Activated CD4-positive, alpha-beta T cell treated with anti-CD3 and anti-CD28 coated beads, Interleukin-2, amount 10 ng/mL, durations not matched to agents 24 days and 14 days (primary cell): ENCODE data around the gene DIPK1C. TPM values are rescaled to one million over a fixed set of nuclear protein-coding genes. Genes with fewer than 3 reads are reported as not detected.
A peak's percentile ranks its signal among the peaks of the same experiment; 100 is the strongest.

ENCODE experiments used
- DNase-seq: peaks from one replicate; pipeline ENCODE4 v3.0.0; 2022
- H3K27ac Mint-ChIP-seq: one replicate; pipeline ENCODE4 v1.8.0; 2022; ENCODE audit warnings: mild to moderate bottlenecking, mixed read lengths
- H3K27me3 Mint-ChIP-seq: one replicate; pipeline ENCODE4 v1.8.0; 2022; ENCODE audit warnings: mixed read lengths
- H3K36me3 Mint-ChIP-seq: one replicate; pipeline ENCODE4 v1.8.0; 2022; ENCODE audit warnings: low read depth, mild to moderate bottlenecking, mixed read lengths
- H3K4me1 Mint-ChIP-seq: one replicate; pipeline ENCODE4 v1.8.0; 2021; ENCODE audit warnings: mixed read lengths
- H3K4me3 Mint-ChIP-seq: one replicate; pipeline ENCODE4 v1.8.0; 2022; ENCODE audit warnings: mild to moderate bottlenecking, moderate library complexity, mixed read lengths
- H3K9me3 Mint-ChIP-seq: one replicate; pipeline ENCODE4 v1.8.0; 2021; ENCODE audit warnings: mixed read lengths
- intact Hi-C: fragments of 100-400 bp; cut with micrococcal nuclease; formaldehyde crosslinking; loops from one replicate; pipeline ENCODE4 v1.15.1; 2023
- total RNA-seq: library from RNA; stranded (reverse); gene quantifications from 2 replicates; pipeline ENCODE4 v1.2.3, GENCODE V29; 2022

DIPK1C gene
- total RNA-seq, 1 donor from 2014 or later = not detected

- H3K36me3 Mint-ChIP-seq = no peaks in the 10 kb centered on the region
Measured at GRCh38 chr18:74414953-74415515, 42.1 kb downstream of the DIPK1C start.

GRCh38 chr18:74413836-74414235 lies 43.3 kb downstream of the DIPK1C start:
- no peak for DNase-seq
- Mint-ChIP-seq H3K4me3 (no peak overlapping the region), H3K9me3 (peaks cover 2% of the 10 kb centered on the region), H3K27ac (no peak overlapping the region), H3K27me3 (peaks cover 10% of the 10 kb centered on the region), H3K4me1 (peaks cover 15% of the 10 kb centered on the region), H3K36me3 (no peaks in the 10 kb centered on the region)
- intact Hi-C loops = no loop called here

More at GRCh38 chr18:74414953-74415515, 42.1 kb downstream of the DIPK1C start:
- Mint-ChIP-seq H3K4me1 (peaks cover 13% of the 10 kb centered on the region), H3K4me3 (no peak overlapping the region), H3K27me3 (peaks cover 17% of the 10 kb centered on the region), H3K27ac (no peak overlapping the region), H3K9me3 (no peaks in the 10 kb centered on the region)
- intact Hi-C loops = no loop called here
- DNase-seq = no peak

GRCh38 chr18:74412116-74412880 lies 44.8 kb downstream of the DIPK1C start:
- intact Hi-C loops = no loop called here
- peaks cover 3% of the 10 kb centered on the region for H3K9me3 Mint-ChIP-seq

GRCh38 chr18:74411475-74411874 lies 45.6 kb downstream of the DIPK1C start:
- intact Hi-C loops = no loop called here
- Mint-ChIP-seq H3K4me3 (peak overlapping the region; percentile 60), H3K4me1 (peaks cover 27% of the 10 kb centered on the region), H3K27ac (peak overlapping the region; percentile 30), H3K27me3 (peaks cover 4% of the 10 kb centered on the region), H3K9me3 (peaks cover 3% of the 10 kb centered on the region), H3K36me3 (no peaks in the 10 kb centered on the region)
- DNase-seq = peak; percentile 85

More at GRCh38 chr18:74412116-74412880, 44.8 kb downstream of the DIPK1C start:
- Mint-ChIP-seq H3K36me3 (no peaks in the 10 kb centered on the region), H3K4me1 (peaks cover 26% of the 10 kb centered on the region), H3K4me3 (no peak overlapping the region), H3K27me3 (peaks cover 6% of the 10 kb centered on the region), H3K27ac (no peak overlapping the region)
- no peak for DNase-seq

- Mint-ChIP-seq H3K27me3 (peaks cover 4% of the 10 kb centered on the region), H3K9me3 (peaks cover 3% of the 10 kb centered on the region), H3K36me3 (no peaks in the 10 kb centered on the region), H3K4me3 (no peak overlapping the region), H3K27ac (no peak overlapping the region), H3K4me1 (peaks cover 27% of the 10 kb centered on the region)
- no peak for DNase-seq
- intact Hi-C loops = no loop called here
Measured at GRCh38 chr18:74410441-74410992, 46.6 kb downstream of the DIPK1C start.

- DNase-seq = no peak
- peak overlapping the region; percentile 81 for H3K27ac Mint-ChIP-seq
- intact Hi-C loops = no loop called here
- peaks cover 7% of the 10 kb centered on the region for H3K9me3 Mint-ChIP-seq
- H3K4me1 Mint-ChIP-seq = peaks cover 27% of the 10 kb centered on the region
- no peaks in the 10 kb centered on the region for H3K27me3 Mint-ChIP-seq
- H3K36me3 Mint-ChIP-seq = no peaks in the 10 kb centered on the region
- H3K4me3 Mint-ChIP-seq = peak overlapping the region; percentile 62
Measured at GRCh38 chr18:74407888-74408287, 49.2 kb downstream of the DIPK1C start.

GRCh38 chr18:74402806-74403433 lies 54.2 kb downstream of the DIPK1C start:
- H3K27ac Mint-ChIP-seq = no peak overlapping the region
- peaks cover 4% of the 10 kb centered on the region for H3K9me3 Mint-ChIP-seq
- H3K4me3 Mint-ChIP-seq = no peak overlapping the region
- H3K27me3 Mint-ChIP-seq = peaks cover 7% of the 10 kb centered on the region
- intact Hi-C loops = no loop called here
- DNase-seq = no peak
- peaks cover 12% of the 10 kb centered on the region for H3K4me1 Mint-ChIP-seq
- H3K36me3 Mint-ChIP-seq = no peaks in the 10 kb centered on the region

- Mint-ChIP-seq H3K4me1 (peaks cover 6% of the 10 kb centered on the region), H3K36me3 (no peaks in the 10 kb centered on the region), H3K27me3 (peaks cover 8% of the 10 kb centered on the region), H3K4me3 (no peak overlapping the region), H3K9me3 (peaks cover 4% of the 10 kb centered on the region), H3K27ac (no peak overlapping the region)
- no peak for DNase-seq
- intact Hi-C loops = no loop called here
Measured at GRCh38 chr18:74400813-74401212, 56.3 kb downstream of the DIPK1C start.

- H3K9me3 Mint-ChIP-seq = no peaks in the 10 kb centered on the region
- intact Hi-C loops = no loop called here
- H3K27me3 Mint-ChIP-seq = peaks cover 18% of the 10 kb centered on the region
- H3K36me3 Mint-ChIP-seq = no peaks in the 10 kb centered on the region
- no peak for DNase-seq
- H3K4me1 Mint-ChIP-seq = peaks cover 6% of the 10 kb centered on the region
- no peak overlapping the region for H3K27ac Mint-ChIP-seq
- H3K4me3 Mint-ChIP-seq = no peak overlapping the region
Measured at GRCh38 chr18:74399091-74399887, 57.8 kb downstream of the DIPK1C start.

GRCh38 chr18:74397572-74397971 lies 59.5 kb downstream of the DIPK1C start:
- H3K4me1 Mint-ChIP-seq = peaks cover 6% of the 10 kb centered on the region
- H3K4me3 Mint-ChIP-seq = no peak overlapping the region
- intact Hi-C loops = no loop called here
- DNase-seq = no peak
- H3K27me3 Mint-ChIP-seq = peaks cover 28% of the 10 kb centered on the region
- H3K27ac Mint-ChIP-seq = no peak overlapping the region
- H3K36me3 Mint-ChIP-seq = no peaks in the 10 kb centered on the region
- no peaks in the 10 kb centered on the region for H3K9me3 Mint-ChIP-seq

- H3K4me1 Mint-ChIP-seq = peaks cover 6% of the 10 kb centered on the region
- H3K9me3 Mint-ChIP-seq = no peaks in the 10 kb centered on the region
- DNase-seq = no peak
- peaks cover 33% of the 10 kb centered on the region for H3K27me3 Mint-ChIP-seq
- H3K36me3 Mint-ChIP-seq = no peaks in the 10 kb centered on the region
- H3K27ac Mint-ChIP-seq = no peak overlapping the region
- intact Hi-C loops = no loop called here
- no peak overlapping the region for H3K4me3 Mint-ChIP-seq
Measured at GRCh38 chr18:74396171-74397169, 60.6 kb downstream of the DIPK1C start.

- Mint-ChIP-seq H3K27ac (no peak overlapping the region), H3K4me3 (no peak overlapping the region), H3K4me1 (peaks cover 10% of the 10 kb centered on the region), H3K9me3 (no peaks in the 10 kb centered on the region), H3K27me3 (peaks cover 33% of the 10 kb centered on the region), H3K36me3 (no peaks in the 10 kb centered on the region)
- intact Hi-C loops = no loop called here
- no peak for DNase-seq
Measured at GRCh38 chr18:74395648-74396154, 61.4 kb downstream of the DIPK1C start.
